SK-N-SH treated with all-trans-retinoic acid at 6 μM for 48 hours (cell line): ENCODE measurements around the gene FNDC3B.

ENCODE experiments used
- ATAC-seq: fragments of 200-7000 bp; cut with Tn5 transposase; 3 replicates; pipeline ENCODE4 v1.9.1; 2020; ENCODE audit warnings: mild to moderate bottlenecking, moderate library complexity
- ARNTL ChIP-seq: fragments of 450-650 bp; formaldehyde crosslinking; IDR thresholded peaks from 2 replicates; pipeline ENCODE4 v1.5.0; 2020; ENCODE audit warnings: low read depth, mild to moderate bottlenecking, moderate library complexity, borderline replicate concordance
- BACH2 ChIP-seq: fragments of 250-450 bp; sonication (Bioruptor Pico); IDR thresholded peaks from 2 replicates; pipeline ENCODE4 v1.9.0; 2021; ENCODE audit warnings: mild to moderate bottlenecking, borderline replicate concordance
- CREB5 ChIP-seq: fragments of 250-450 bp; sonication (Bioruptor Pico); IDR thresholded peaks from 2 replicates; pipeline ENCODE4 v1.5.1; 2020; ENCODE audit warnings: low read depth, mild to moderate bottlenecking, moderate library complexity
- CSDC2 ChIP-seq: fragments of 250-450 bp; sonication (Bioruptor Pico); IDR thresholded peaks from 2 replicates; pipeline ENCODE4 v1.5.0; 2020; ENCODE audit warnings: mild to moderate bottlenecking, moderate library complexity
- CSRNP3 ChIP-seq: fragments of 250-450 bp; sonication (Bioruptor Pico); IDR thresholded peaks from 2 replicates; pipeline ENCODE4 v1.5.1; 2021; ENCODE audit warnings: mild to moderate bottlenecking, moderate library complexity
- ESRRG ChIP-seq: fragments of 250-450 bp; sonication (Bioruptor Pico); IDR thresholded peaks from 2 replicates; pipeline ENCODE4 v1.6.1; 2021; ENCODE audit warnings: mild to moderate bottlenecking
- ISL1 ChIP-seq: fragments of 250-450 bp; sonication (Bioruptor Pico); IDR thresholded peaks from 2 replicates; pipeline ENCODE4 v2.1.2; 2022; ENCODE audit warnings: mild to moderate bottlenecking, moderate library complexity
- OSR1 ChIP-seq: fragments of 250-450 bp; sonication (Bioruptor Pico); IDR thresholded peaks from 2 replicates; pipeline ENCODE4 v1.8.0; 2022; ENCODE audit warnings: moderate library complexity, mild to moderate bottlenecking, inconsistent platforms
- PATZ1 ChIP-seq: fragments of 250-450 bp; sonication (Bioruptor Pico); IDR thresholded peaks from 2 replicates; pipeline ENCODE4 v1.8.0; 2020; ENCODE audit warnings: mild to moderate bottlenecking, moderate library complexity, borderline replicate concordance
- POU6F1 ChIP-seq: fragments of 250-450 bp; sonication (Bioruptor Pico); IDR thresholded peaks from 2 replicates; pipeline ENCODE4 v1.8.0; 2021; ENCODE audit warnings: low read depth, mild to moderate bottlenecking, moderate library complexity, borderline replicate concordance
- PPARA ChIP-seq: fragments of 250-450 bp; sonication (Bioruptor Pico); IDR thresholded peaks from 2 replicates; pipeline ENCODE4 v1.5.0; 2020; ENCODE audit warnings: mild to moderate bottlenecking, borderline replicate concordance
- RARB ChIP-seq: fragments of 250-450 bp; sonication (Bioruptor Pico); IDR thresholded peaks from 2 replicates; pipeline ENCODE4 v1.8.0; 2021; ENCODE audit warnings: mild to moderate bottlenecking, moderate library complexity
- SNAI2 ChIP-seq: fragments of 250-450 bp; sonication (Bioruptor Pico); IDR thresholded peaks from 2 replicates; pipeline ENCODE4 v1.5.0; 2020; ENCODE audit warnings: mild to moderate bottlenecking, moderate library complexity
- TCF4 ChIP-seq: fragments of 250-450 bp; sonication (Bioruptor Pico); IDR thresholded peaks from 2 replicates; pipeline ENCODE4 v1.8.0; 2021; ENCODE audit warnings: mild to moderate bottlenecking, moderate library complexity, borderline replicate concordance
- TOX ChIP-seq: fragments of 250-450 bp; sonication (Bioruptor Pico); IDR thresholded peaks from 2 replicates; pipeline ENCODE4 v1.8.0; 2021; ENCODE audit warnings: mild to moderate bottlenecking, moderate library complexity, borderline replicate concordance
- TSHZ2 ChIP-seq: fragments of 250-450 bp; sonication (Bioruptor Pico); IDR thresholded peaks from 2 replicates; pipeline ENCODE4 v1.5.0; 2020; ENCODE audit warnings: mild to moderate bottlenecking, moderate library complexity
- ZC3H10 ChIP-seq: fragments of 250-450 bp; sonication (Bioruptor Pico); IDR thresholded peaks from 2 replicates; pipeline ENCODE4 v1.5.1; 2021; ENCODE audit warnings: mild to moderate bottlenecking, moderate library complexity
- ZFP3 ChIP-seq: fragments of 250-450 bp; sonication (Bioruptor Pico); IDR thresholded peaks from 2 replicates; pipeline ENCODE4 v1.5.0; 2020; ENCODE audit warnings: mild to moderate bottlenecking, moderate library complexity
- ZFP30 ChIP-seq: fragments of 450-650 bp; formaldehyde crosslinking; IDR thresholded peaks from 2 replicates; pipeline ENCODE4 v1.5.0; 2022; ENCODE audit warnings: mild to moderate bottlenecking, moderate library complexity
- ZNF565 ChIP-seq: fragments of 450-650 bp; formaldehyde crosslinking; conservative IDR thresholded peaks from 2 replicates; pipeline ENCODE4 v1.5.0; 2020; ENCODE audit warnings: low read depth, mild to moderate bottlenecking, moderate library complexity
- ZNF8 ChIP-seq: fragments of 450-650 bp; formaldehyde crosslinking; IDR thresholded peaks from 2 replicates; pipeline ENCODE4 v1.5.0; 2020; ENCODE audit warnings: mild to moderate bottlenecking, moderate library complexity

FNDC3B gene

GRCh38 chr3:172097585-172097984, 58.2 kb downstream of the FNDC3B start:
- no peak for ATAC-seq

GRCh38 chr3:172098698-172099494, 59.5 kb downstream of the FNDC3B start:
- TF ChIP-seq CSDC2 (no peak), ARNTL (CRISPR knock-in tag) (no peak), CSRNP3 (no peak), RARB (CRISPR knock-in tag) (no peak), OSR1 (CRISPR knock-in tag) (no peak), PPARA (no peak), ZNF8 (no peak), TCF4 (no peak), PATZ1 (no peak), ZC3H10 (CRISPR knock-in tag) (no peak), BACH2 (CRISPR knock-in tag) (no peak), SNAI2 (CRISPR knock-in tag) (no peak), ZFP3 (CRISPR knock-in tag) (no peak), ISL1 (CRISPR knock-in tag) (no peak)
- TF ChIP-seq, all 23 proteins: peak for 0
- ATAC-seq: no peak

More at GRCh38 chr3:172097585-172097984, 58.2 kb downstream of the FNDC3B start:
- TF ChIP-seq CSDC2: no peak
- TF ChIP-seq ESRRG: no peak
- TF ChIP-seq ARNTL (CRISPR knock-in tag): no peak

- TF ChIP-seq ZNF8 (no peak), PPARA (no peak), TCF4 (no peak), TSHZ2 (no peak), CREB5 (CRISPR knock-in tag) (no peak), ZC3H10 (CRISPR knock-in tag) (no peak), RARB (CRISPR knock-in tag) (no peak), OSR1 (CRISPR knock-in tag) (no peak), ZNF565 (CRISPR knock-in tag) (no peak), ISL1 (CRISPR knock-in tag) (no peak), CSRNP3 (no peak), POU6F1 (CRISPR knock-in tag) (no peak), SNAI2 (CRISPR knock-in tag) (no peak), BACH2 (CRISPR knock-in tag) (no peak), ARNTL (CRISPR knock-in tag) (no peak), ZFP3 (CRISPR knock-in tag) (no peak), TOX (CRISPR knock-in tag) (no peak), ZFP30 (CRISPR knock-in tag) (no peak)
- no peak for ATAC-seq
These were observed 60.1 kb downstream of the FNDC3B start for GRCh38 chr3:172099495-172099808.
